GM12872 (cell line): Measurements from ENCODE around the gene KICS2.

Experiments used
- CTCF ChIP-seq: IDR thresholded peaks from 3 replicates; pipeline ENCODE4 v1.5.1; 2011; ENCODE audit warnings: low read depth, mild to moderate bottlenecking, low read length, moderate library complexity; ENCODE audit not compliant: insufficient read depth

KICS2 gene

DNA sequence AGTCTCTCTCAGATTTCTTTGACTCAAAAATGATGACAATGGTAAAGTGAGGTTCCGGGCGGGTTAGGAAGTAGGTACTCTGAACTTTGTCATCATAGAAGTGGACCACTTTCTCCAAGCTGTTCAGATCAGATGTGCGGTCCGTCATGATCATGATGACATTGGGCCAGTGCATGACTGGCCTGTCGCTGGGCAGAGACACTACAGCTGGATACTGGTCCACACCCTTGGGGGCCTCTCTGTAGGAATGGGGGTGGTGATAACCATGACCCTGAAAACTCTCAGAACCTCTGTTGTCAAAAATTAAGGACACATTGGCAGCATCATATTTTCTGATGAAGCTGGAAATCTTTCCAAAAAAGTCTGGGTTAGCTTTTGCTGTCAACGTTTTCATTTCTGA lies 28.2 kb downstream of the KICS2 start:
- no peak for TF ChIP-seq CTCF

GRCh38 chr12:64192644-64193444 lies 29.3 kb downstream of the KICS2 start:
- no peak for TF ChIP-seq CTCF

DNA sequence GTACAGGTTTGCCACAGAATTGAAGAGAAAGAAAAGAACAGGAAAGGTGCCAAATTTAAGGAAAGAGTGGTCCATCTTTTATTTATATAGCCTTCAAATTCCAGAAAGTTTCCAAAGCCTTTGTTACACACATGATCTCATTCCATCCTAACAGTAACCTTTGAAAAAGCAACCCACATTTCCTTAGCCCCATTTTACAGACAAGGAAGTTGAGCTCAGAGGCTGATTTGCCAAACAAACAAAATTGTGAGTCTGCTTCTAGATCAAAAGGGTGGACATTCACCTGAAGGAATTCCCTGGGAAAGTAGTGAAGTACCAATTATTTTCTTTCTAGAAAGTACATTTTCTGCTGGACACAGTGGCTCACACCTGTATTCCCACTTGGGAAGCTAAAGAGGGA lies 32.0 kb downstream of the KICS2 start:
- TF ChIP-seq CTCF: no peak

DNA sequence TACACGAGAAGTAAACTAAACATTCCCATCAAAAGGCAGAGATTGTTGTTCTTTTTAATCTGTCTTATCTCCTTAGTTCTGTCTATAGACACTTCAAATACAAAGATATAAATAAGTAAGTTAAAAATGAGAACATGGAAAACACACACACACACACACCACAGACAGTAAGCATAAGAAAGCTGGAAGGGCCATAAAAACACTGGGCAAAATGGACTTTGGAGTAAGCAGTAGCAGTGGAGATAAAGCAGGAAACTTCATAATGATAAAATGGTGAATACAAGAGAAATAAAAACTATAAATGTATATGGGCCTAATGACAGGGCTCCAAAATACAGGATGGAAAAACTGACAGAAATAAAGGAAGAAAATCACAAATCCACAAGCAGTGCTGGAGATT lies 32.6 kb downstream of the KICS2 start:
- TF ChIP-seq CTCF: no peak

- no peak for TF ChIP-seq CTCF
Observed at GRCh38 chr12:64187794-64188193, 34.3 kb downstream of the KICS2 start.

DNA sequence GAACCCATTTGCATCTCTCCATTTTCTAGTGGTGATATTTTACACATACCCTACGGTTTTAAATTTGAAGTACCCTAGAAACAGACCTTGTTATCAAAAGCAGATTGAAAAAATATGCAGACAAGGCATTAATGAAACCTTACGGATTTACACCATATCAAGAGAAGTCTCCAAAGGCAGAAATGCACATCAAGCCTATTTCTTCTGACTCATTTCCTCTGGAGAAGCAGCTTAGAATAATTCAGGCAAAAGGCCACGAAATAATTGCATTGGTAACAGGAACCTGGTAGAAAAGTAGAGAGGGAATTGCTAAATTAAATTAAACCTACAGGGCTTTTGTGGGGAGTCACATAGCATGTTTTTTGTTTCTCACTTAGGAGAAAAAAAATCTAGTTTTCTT lies 34.7 kb downstream of the KICS2 start:
- no peak for TF ChIP-seq CTCF

- no peak for TF ChIP-seq CTCF
Observed at GRCh38 chr12:64186789-64187188, 35.3 kb downstream of the KICS2 start.
